ENCODE measurements around the gene TBC1D5. TPM values are rescaled to one million over a fixed set of nuclear protein-coding genes. Genes with fewer than 3 reads are reported as not detected.
"Not testable (repeated sequence)": the region's sequence is repeated elsewhere in the genome, so short reads cannot be mapped to it uniquely, and the experiment has no call there.

TBC1D5 gene
- total and polyA plus RNA-seq, 8 donors = 47.4 to 74.8 (median 55.3) TPM

- ATAC-seq (no peak), DNase-seq (no peak)
- intact Hi-C loops (cut with DNase I) = no loop called here
- H3K27ac ChIP-seq = no peak overlapping the region
- no peaks in the 10 kb centered on the region for H3K36me3 ChIP-seq
- H3K4me3 ChIP-seq = no peak overlapping the region
- H3K27me3 ChIP-seq = no peaks in the 10 kb centered on the region
- no peaks in the 10 kb centered on the region for H3K4me1 ChIP-seq
- H3K9me3 ChIP-seq = no peaks in the 10 kb centered on the region
- TF ChIP-seq CTCF (IDR thresholded peaks at IDR 0.05) = no peak
Measured at GRCh38 chr3:17655743-17656142, 86.7 kb downstream of the TBC1D5 start.

- H3K27ac ChIP-seq; ATAC-seq; H3K9me3 ChIP-seq; H3K27me3 ChIP-seq; DNase-seq; H3K4me1 ChIP-seq; H3K36me3 ChIP-seq; intact Hi-C loops (cut with DNase I); H3K4me3 ChIP-seq: not testable (repeated sequence)
Measured at GRCh38 chr3:17649748-17650147, 92.7 kb downstream of the TBC1D5 start.

GRCh38 chr3:17648630-17649355 is 93.6 kb downstream of the TBC1D5 start:
- DNase-seq; intact Hi-C loops (cut with DNase I); H3K27ac ChIP-seq; H3K4me3 ChIP-seq; H3K9me3 ChIP-seq; ATAC-seq; H3K27me3 ChIP-seq; H3K36me3 ChIP-seq: not testable (repeated sequence)
- peaks cover 0 to 18% of the 10 kb centered on the region in 2 donors for H3K4me1 ChIP-seq

GRCh38 chr3:17645074-17645698 is 97.2 kb downstream of the TBC1D5 start:
- TF ChIP-seq CTCF (IDR thresholded peaks at IDR 0.05) = peak; percentile 54 to 71
- H3K27me3 ChIP-seq = no peaks in the 10 kb centered on the region
- intact Hi-C loops (cut with DNase I) = no loop called here
- no peaks in the 10 kb centered on the region for H3K9me3 ChIP-seq
- no peak overlapping the region for H3K27ac ChIP-seq
- ATAC-seq = peak; percentile 91
- peak in 2 of 4 donors; percentile 29 to 50 for DNase-seq
- H3K4me3 ChIP-seq = no peak overlapping the region
- H3K36me3 ChIP-seq = no peaks in the 10 kb centered on the region
- peaks cover 0 to 27% of the 10 kb centered on the region in 2 donors for H3K4me1 ChIP-seq

- Histone ChIP-seq H3K9me3 (no peaks in the 10 kb centered on the region), H3K27ac (no peak overlapping the region), H3K4me1 (peaks cover 0 to 42% of the 10 kb centered on the region in 2 donors), H3K36me3 (no peaks in the 10 kb centered on the region), H3K4me3 (no peak overlapping the region), H3K27me3 (no peaks in the 10 kb centered on the region)
- TF ChIP-seq CTCF (IDR thresholded peaks at IDR 0.05) = no peak
- intact Hi-C loops (cut with DNase I) = no loop called here
- DNase-seq (peak in 2 of 4 donors; percentile 15 to 16), ATAC-seq (peak; percentile 20)
Measured at GRCh38 chr3:17643691-17644090, 98.7 kb downstream of the TBC1D5 start.

- no peaks in the 10 kb centered on the region for H3K27me3 ChIP-seq
- H3K36me3 ChIP-seq = no peaks in the 10 kb centered on the region
- TF ChIP-seq CTCF (IDR thresholded peaks at IDR 0.05) = no peak
- DNase-seq = no peak
- ATAC-seq = no peak
- no peaks in the 10 kb centered on the region for H3K9me3 ChIP-seq
- no peak overlapping the region for H3K27ac ChIP-seq
- H3K4me1 ChIP-seq = peaks cover 0 to 51% of the 10 kb centered on the region in 2 donors
- intact Hi-C loops (cut with DNase I) = no loop called here
- no peak overlapping the region for H3K4me3 ChIP-seq
Measured at GRCh38 chr3:17642474-17642873, 100.0 kb downstream of the TBC1D5 start.
